ENCODE results near the gene DOCK6.

DNA sequence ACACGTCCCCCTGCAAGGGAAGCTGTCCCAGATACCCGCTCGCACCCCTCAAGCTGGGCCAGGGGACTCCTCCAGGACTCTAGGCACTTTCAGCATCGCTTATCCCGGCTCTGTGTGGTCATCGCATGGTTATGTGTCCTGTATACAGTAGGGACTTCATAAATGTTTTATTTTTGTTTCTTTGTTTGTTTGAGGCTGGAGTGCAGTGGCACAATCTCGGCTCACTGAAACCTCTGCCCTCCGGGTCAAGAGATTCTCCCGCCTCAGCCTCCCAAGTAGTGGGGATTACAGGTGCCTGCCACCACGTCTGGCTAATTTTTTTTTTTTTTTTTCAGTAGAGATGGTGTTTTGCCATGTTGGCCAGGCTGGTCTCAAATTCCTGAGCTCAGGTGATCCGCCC lies 15.4 kb downstream of the DOCK6 start:
- TF ChIP-seq EZH2 (IDR thresholded peaks at IDR 0.05; ENCODE audit: borderline replicate concordance, insufficient read depth, low read length, poor library complexity, severe bottlenecking), result no peak
- TF ChIP-seq, protein P1, sequence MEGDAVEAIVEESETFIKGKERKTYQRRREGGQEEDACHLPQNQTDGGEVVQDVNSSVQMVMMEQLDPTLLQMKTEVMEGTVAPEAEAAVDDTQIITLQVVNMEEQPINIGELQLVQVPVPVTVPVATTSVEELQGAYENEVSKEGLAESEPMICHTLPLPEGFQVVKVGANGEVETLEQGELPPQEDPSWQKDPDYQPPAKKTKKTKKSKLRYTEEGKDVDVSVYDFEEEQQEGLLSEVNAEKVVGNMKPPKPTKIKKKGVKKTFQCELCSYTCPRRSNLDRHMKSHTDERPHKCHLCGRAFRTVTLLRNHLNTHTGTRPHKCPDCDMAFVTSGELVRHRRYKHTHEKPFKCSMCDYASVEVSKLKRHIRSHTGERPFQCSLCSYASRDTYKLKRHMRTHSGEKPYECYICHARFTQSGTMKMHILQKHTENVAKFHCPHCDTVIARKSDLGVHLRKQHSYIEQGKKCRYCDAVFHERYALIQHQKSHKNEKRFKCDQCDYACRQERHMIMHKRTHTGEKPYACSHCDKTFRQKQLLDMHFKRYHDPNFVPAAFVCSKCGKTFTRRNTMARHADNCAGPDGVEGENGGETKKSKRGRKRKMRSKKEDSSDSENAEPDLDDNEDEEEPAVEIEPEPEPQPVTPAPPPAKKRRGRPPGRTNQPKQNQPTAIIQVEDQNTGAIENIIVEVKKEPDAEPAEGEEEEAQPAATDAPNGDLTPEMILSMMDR (IDR thresholded peaks at IDR 0.05; ENCODE audit: poor library complexity, severe bottlenecking), result no peak
- no peak for TF ChIP-seq MXI1 (conservative IDR thresholded peaks at IDR 0.05; ENCODE audit: poor library complexity, severe bottlenecking)

Data from neural cell (in vitro differentiated cells).